BJ (cell line): Measurements from ENCODE around the gene TTC19. TPM values are rescaled to one million over a fixed set of nuclear protein-coding genes. Genes with fewer than 3 reads are reported as not detected.

Experiments used
- CTCF ChIA-PET: fragments of 350-600 bp; formaldehyde crosslinking; extraction: SDS; loops from one replicate; lab custom pipeline; 2021; ENCODE audit warnings: antibody characterized with exemption, inconsistent platforms; lab: Yijun Ruan, JAX
- POLR2A ChIA-PET: fragments of 300-600 bp; sonication (Branson Sonifier 250); formaldehyde crosslinking; extraction: SDS; loops from one replicate; lab custom pipeline; 2021; ENCODE audit warnings: antibody characterized with exemption; lab: Charles Lee
- DNase-seq: peaks from one replicate; pipeline ENCODE4 v3.0.0-alpha.2; 2011; ENCODE audit warnings: low read depth
- H3K27me3 ChIP-seq: 2 replicates; pipeline ENCODE4 v1.6.0; 2011; ENCODE audit warnings: low read length; ENCODE audit not compliant: control insufficient read depth, insufficient read depth
- H3K36me3 ChIP-seq: 2 replicates; pipeline ENCODE4 v1.5.1; 2011; ENCODE audit warnings: low read length; ENCODE audit not compliant: control insufficient read depth, insufficient read depth
- H3K4me3 ChIP-seq: 2 replicates; pipeline ENCODE4 v1.5.1; 2011; ENCODE audit warnings: low read depth, mild to moderate bottlenecking, control low read depth, low read length
- polyA plus RNA-seq: library from polyadenylated mRNA; depleted of rRNA; stranded (reverse); fragments of >200 nt; gene quantifications from 2 replicates; pipeline ENCODE4 v1.2.3, GENCODE V29; 2011
- TF ChIP-seq, protein P1 (sequence below): IDR thresholded peaks from 2 replicates; pipeline ENCODE4 v1.5.1; 2011; ENCODE audit warnings: low read depth, mild to moderate bottlenecking, control low read depth, inconsistent platforms, low read length, moderate library complexity; ENCODE audit not compliant: insufficient read depth

The TTC19 gene
- polyA plus RNA-seq, 1 experiment, result 2.8 TPM

DNA sequence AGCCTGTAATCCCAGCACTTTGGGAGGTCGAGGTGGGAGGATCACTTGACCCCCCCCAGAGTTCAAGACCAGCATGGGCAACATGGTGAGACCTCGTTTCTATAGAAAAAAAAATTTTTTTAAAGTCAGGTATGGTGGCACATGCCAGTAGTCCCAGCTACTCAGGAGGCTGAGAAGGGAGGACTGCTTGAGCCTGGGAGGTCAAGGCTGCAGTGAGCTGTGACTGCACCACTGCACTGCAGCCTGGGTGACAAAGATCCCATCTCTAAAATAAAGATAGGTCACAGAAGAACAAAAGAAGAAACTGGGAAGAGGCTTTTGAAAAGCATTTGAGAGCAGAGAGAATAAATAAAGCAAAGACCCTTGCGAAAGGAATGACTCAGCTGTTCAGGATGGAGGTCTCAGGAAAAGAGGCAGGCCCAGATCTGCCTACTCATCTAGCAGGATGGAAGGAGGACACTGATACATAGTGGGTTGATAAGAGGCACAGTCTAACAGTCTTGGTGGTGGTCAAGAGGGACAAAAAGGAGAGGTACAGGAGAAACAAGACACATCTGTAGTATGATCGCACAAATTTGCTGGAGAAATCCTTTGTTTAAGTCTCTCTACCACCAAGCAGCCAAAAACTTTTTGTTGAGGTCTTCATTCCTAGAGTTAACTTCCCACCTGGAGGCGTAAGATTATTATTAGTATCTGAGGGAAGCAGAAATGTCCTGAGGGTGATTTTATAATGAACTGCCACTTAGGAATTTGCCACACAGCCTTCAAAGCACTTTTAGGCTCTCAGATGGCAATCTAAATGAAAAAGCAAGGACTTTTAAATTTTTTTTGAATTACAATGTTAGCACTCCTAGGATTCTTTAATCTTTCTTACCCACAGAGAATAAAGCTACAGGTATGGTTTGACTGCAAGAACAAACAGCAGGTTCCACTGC is 17.7 kb upstream of the TTC19 start:
- Histone ChIP-seq H3K4me3 (no peak overlapping the region), H3K27me3 (no peaks in the 10 kb centered on the region), H3K36me3 (no peaks in the 10 kb centered on the region)
- POLR2A ChIA-PET, result no interaction called here
- TF ChIP-seq, protein P1, sequence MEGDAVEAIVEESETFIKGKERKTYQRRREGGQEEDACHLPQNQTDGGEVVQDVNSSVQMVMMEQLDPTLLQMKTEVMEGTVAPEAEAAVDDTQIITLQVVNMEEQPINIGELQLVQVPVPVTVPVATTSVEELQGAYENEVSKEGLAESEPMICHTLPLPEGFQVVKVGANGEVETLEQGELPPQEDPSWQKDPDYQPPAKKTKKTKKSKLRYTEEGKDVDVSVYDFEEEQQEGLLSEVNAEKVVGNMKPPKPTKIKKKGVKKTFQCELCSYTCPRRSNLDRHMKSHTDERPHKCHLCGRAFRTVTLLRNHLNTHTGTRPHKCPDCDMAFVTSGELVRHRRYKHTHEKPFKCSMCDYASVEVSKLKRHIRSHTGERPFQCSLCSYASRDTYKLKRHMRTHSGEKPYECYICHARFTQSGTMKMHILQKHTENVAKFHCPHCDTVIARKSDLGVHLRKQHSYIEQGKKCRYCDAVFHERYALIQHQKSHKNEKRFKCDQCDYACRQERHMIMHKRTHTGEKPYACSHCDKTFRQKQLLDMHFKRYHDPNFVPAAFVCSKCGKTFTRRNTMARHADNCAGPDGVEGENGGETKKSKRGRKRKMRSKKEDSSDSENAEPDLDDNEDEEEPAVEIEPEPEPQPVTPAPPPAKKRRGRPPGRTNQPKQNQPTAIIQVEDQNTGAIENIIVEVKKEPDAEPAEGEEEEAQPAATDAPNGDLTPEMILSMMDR, result no peak
- no peak for DNase-seq
- CTCF ChIA-PET, result interaction anchor here (0.7 to 1.1 kb wide), 2 partner anchors 28 to 37 kb away, joined by 3 read pairs; partner anchors contain the start of gene ADORA2B

DNA sequence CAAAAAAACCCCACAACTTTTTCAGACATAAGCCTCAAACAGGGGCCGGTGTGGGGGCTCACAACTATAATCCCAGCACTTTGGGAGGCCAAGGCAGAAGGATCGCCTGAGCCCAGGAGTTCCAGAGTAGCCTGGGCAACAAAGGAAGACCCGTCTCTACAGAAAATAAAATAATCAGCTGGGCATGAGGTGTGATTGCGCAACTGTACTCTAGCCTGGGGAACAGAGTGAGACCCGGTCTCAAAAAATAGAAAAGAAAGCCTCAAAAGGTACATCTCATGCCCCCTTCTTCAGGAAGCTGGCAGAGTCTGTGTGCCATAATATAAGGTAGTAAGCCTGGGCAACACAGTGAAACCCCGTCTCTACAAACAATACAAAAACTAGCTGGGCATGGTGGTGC is 3.3 kb upstream of the TTC19 start:
- TF ChIP-seq, protein P1, result no peak
- ChIA-PET CTCF (interaction anchor here (0.6 to 4.6 kb wide), 3 partner anchors 8 to 167 kb away, joined by 3 to 36 read pairs (median 4); partner anchors contain the start of gene ADORA2B), POLR2A (no interaction called here)
- Histone ChIP-seq H3K36me3 (peaks cover 1% of the 10 kb centered on the region; the same call in 1 of the 2 replicates), H3K27me3 (no peaks in the 10 kb centered on the region), H3K4me3 (no peak overlapping the region)
- DNase-seq, result no peak

DNA sequence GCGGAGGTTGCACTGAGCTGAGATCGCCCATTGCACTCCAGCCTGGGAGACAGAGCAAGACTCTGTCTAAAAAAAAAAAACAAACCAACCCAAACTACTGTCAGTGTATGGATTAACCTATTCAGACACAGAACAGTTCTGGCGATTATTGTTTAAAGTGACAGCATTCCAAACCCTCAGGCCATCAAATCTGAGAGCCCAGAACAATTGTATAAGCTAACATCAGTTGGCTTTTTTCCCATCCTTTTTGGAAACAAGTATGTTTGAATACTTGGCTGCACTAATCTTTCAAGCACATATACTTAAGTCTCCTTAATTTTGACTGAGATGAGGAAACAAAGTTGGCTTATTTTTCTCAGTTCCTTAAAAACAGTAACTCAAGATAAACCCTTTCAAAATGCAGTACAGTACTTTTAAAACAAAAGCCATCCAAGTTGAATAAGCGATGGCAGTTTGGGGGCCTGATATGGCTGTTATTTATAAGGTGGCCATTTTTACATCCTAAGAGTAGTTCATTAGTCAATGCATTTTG is 1.5 kb upstream of the TTC19 start:
- POLR2A ChIA-PET, result no interaction called here
- TF ChIP-seq, protein P1, result no peak
- no peak overlapping the region for H3K4me3 ChIP-seq
- no peaks in the 10 kb centered on the region for H3K27me3 ChIP-seq
- DNase-seq, result no peak
- CTCF ChIA-PET, result interaction anchor here (0.9 to 4.6 kb wide), 3 partner anchors 33 to 169 kb away, joined by 3 to 36 read pairs (median 17); partner anchors contain the start of gene ADORA2B
- peaks cover 4% of the 10 kb centered on the region; the same call in 1 of the 2 replicates for H3K36me3 ChIP-seq

DNA sequence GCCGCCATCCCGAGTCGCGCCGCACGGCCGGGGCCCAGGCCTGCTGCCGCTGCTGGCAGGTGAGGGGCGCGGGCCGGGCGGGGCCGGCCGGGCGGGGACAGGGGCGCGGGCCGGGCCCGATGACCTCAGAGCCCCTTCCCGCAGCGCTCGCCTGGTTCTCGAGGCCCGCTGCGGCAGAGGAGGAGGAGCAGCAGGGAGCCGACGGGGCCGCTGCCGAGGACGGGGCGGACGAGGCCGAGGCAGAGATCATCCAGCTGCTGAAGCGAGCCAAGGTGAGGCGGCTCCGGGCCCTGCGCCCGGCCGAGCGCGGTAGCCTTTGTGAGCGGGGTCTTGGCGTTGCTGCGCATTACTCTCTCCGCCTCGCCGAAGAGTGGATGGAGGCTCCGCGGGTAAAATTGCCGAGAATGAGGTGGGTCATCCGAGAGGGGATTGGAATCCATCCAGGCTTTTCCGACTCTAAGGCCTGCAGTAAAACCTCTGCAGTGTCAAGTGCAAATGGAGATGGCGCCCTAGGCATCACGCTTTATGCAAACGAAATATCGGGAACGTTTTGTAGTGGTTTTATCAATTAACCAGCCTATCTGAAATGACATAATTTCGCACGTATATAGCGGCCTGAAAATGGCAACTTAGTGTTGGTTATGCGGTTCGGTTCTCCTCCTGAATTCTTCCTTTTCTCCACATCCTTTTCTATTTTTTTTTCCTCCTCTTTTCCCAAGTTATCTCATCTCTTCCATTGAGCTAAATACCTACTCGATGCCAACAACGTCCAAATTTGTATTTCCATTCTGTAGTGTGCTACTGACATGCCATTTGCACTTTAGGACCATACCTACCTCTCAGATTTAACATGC is 577 bp downstream of the TTC19 start:
- no peak for DNase-seq
- ChIA-PET POLR2A (no interaction called here), CTCF (interaction anchor here (0.5 to 4.6 kb wide), 6 partner anchors 9 to 171 kb away, joined by 3 to 36 read pairs (median 4); partner anchors contain the start of gene ADORA2B)
- TF ChIP-seq, protein P1, result no peak
- peak overlapping the region; percentile 70 for H3K4me3 ChIP-seq
- no peaks in the 10 kb centered on the region for H3K27me3 ChIP-seq
- H3K36me3 ChIP-seq, result peaks cover 8% of the 10 kb centered on the region
